ENCODE measurements around the gene RIN1.
A peak's percentile ranks its signal among the peaks of the same experiment; 100 is the strongest.

Gene RIN1

DNA sequence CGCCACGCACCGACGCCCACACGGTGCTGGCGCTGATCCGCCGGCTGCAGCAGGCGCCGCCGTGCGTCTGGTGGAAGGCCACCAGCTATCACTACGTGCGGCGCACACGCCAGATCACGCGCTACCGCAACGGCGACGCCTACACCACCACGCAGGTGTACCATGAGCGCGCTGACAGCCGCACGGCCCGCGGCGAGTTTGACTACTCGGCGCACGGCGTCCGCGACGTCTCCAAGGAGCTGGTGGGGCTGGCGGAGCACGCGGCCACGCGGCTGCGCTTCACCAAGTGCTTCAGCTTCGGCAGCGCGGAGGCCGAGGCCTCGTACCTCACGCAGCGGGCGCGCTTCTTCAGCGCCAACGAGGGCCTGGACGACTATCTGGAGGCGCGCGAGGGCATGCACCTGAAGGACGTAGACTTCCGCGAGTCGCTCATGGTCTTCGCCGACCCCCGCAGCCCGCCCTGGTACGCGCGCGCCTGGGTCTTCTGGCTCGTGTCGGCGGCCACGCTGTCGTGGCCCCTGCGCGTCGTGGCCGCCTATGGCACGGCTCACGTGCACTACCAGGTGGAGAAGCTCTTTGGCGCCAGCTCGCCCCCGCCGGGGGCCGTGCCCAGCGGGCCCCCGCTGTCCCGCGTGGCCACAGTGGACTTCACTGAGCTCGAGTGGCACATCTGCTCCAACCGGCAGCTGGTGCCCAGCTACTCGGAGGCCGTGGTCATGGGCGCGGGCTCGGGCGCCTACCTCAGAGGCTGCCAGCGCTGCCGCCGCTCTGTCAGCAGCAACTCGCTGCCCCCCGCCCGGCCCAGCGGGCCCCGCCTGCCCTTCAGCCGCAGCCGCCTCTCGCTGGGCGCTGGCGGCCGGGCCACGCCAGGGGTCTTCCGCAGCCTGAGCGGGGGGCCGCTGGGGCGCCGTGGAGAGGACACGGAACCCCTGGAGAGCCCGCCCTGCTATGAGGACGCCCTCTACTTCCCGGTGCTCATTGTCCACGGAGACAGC lies 41.3 kb downstream of the RIN1 start:
- DNase-seq, result no peak

- DNase-seq, result no peak
These were observed 42.2 kb downstream of the RIN1 start for GRCh38 chr11:66293777-66294625.

- no peak for DNase-seq
These were observed 42.9 kb downstream of the RIN1 start for GRCh38 chr11:66293352-66293751.

DNA sequence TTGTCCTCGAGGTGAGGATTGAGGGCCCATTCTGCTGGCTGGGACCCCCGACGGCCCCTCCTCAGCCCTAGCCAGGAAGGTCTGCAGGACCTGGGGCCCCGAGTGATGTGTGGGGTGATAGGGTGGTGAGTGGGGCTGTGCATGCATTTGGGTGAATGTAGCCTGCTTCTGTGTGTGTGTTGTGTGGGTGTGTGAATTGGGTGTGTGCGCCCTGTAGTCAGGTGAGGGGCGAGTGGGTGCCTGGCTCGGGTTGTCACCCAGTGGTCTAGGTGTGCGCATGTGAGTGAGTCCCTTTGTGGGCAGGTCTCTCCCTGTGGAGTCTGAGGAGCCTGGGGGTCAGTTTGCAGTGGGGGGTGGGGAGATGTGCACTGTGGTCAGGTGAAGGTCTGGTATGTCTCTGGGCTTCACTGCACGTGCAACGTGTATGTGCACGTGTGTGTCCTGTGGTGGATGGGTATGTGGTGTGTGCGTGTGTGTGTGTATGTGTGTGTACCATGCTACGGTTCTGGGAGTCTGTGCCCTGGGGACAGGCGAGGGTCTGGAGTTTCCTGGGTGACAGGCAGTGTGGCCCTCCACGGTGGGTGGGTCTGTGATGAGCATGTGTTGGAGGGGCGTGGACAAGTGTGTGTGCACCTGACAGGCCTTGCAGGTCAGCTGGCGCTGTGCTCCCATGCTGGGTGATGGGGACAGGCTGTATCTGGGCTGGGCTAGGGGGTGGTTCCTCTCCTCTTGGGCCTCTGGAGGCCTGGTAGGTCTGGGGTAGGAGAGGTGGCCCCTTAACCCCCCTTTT lies 43.5 kb downstream of the RIN1 start:
- DNase-seq, result no peak

DNA sequence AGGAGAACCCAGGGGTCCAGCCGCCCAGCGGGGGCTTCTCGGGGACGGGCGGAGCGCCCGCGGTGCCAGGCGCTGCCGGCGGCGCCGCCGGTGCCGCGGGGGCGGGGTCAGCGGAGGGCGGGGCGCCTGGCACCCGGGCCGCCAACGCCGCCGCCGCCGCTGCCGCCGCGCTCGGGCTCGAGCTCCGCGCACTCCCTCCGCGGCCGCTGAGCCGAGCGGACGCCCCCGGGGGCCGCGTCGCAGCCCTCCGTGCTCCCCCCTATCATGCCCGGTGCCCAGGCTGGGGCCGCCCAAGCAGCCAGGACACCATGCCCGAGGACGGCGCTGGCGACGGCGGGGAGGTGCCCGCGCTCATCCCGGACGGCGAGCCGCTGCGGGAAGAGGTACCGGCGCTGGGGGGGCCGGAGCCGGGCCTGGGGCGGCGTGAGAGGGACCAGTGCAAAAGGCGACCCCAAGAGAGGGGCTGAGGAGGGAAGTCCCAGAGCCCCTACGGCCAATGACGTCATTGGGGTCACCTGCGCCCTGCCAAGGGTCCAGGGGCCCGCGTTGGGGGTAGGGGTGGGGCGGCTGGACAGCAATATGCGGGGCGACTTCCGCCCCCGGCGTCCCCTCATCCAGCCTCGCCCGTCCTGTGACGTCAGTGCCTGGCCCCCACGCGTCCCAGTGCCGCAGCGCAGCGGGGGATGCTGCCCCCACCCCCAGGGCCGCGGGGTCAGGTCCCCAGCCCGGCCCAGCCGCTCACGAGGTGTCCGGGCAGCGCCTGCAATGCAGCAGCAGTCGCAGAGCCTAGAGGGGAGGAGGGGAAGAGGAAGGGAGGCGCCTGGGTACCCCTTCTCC lies 44.3 kb downstream of the RIN1 start, which contains the start of gene TMEM151A:
TSS of gene TMEM151A (plus strand) at position 189 of the 837 bp plus-strand sequence. CDS start at position 309, 120 bp downstream.
- peak in 1 of 2 experiments; percentile 55 for DNase-seq

- DNase-seq, result no peak
These were observed 44.9 kb downstream of the RIN1 start for GRCh38 chr11:66291303-66291705.

GRCh38 chr11:66290330-66290621 lies 46.0 kb downstream of the RIN1 start:
- no peak for DNase-seq

DNA sequence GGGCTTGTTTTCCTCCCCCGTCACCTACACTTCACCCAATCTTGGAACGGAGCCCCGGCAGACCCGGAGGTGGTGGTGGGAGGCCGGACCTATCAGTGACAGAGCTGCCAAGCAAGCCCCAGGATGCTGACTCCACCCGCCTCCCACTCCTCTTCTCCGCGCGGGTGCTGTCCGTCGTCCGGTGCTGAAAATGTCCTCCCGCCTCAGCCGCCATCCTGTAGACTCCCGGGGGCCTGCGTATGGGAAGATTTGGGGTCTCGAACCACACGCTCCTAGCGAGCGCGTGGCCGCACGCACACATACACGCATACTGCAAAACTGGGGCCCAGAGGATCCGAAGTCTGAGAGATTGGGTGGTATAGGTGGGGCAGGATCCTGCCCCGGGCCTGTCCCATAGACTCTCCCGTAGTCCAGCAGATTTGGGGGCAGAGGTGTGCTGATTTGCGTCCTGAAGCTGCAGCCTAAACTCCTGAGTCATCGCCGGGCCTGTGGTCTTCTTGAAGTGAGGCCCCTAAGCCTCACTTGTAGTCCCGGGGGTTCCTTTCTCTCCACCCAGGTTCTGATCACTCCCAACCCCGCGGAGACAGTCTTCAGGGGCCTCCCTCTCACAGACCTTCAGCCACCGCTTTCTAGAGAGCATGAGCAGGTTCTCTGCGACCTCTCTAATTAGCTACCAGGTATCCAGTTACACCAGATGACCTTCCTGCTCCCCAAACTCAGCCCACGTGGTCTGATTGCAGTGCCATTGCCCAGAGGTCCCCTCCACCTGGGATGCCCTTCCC lies 46.5 kb downstream of the RIN1 start:
- peak; percentile 74 to 79 for DNase-seq

DNA sequence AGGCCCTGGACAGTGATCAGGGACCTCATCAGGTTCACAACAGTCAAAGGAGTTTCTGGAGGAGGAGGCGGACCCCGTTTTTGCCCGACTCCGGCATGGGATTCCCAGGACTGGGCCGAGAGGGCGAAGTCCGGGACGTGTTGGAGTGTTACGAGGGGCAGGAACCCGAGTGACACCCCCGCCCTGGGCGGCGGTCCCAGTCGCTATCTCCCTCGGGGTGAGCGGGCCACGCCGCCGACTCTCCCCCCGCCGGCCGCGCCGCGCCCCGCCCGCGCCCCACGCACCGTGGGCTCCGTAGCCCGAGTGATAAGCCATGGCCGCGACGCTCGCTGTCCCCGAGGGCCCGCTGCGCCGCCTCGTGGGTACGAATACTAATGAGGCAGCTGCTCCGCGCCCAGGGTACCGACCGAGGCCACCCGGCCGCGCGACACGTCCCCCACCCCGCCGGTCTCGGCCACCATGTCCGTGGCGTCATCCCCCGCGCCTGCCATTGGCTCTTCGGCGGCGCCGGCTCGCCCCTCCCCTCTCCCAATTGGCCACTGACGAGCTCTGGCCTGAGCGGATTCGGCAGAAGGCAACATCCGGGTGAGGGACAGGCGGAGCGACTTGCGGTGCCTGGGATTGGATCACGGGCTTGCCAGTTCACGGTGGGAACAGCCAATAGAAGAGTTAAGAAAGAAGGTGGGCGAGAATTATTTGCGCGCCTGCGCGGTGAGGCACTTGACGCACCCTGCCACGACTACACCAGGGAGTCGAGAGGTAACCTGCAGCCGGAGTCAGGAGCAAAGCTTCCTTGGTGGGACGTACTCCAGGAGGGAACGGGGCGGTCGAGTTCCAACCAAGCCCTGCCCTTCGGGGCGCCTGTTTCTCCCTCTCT lies 47.3 kb downstream of the RIN1 start, which contains the start of gene YIF1A:
TSS of gene YIF1A (minus strand) at position 473 of the 877 bp plus-strand sequence. CDS start at position 315, 158 bp downstream.
- peak; percentile 100 for DNase-seq

DNA sequence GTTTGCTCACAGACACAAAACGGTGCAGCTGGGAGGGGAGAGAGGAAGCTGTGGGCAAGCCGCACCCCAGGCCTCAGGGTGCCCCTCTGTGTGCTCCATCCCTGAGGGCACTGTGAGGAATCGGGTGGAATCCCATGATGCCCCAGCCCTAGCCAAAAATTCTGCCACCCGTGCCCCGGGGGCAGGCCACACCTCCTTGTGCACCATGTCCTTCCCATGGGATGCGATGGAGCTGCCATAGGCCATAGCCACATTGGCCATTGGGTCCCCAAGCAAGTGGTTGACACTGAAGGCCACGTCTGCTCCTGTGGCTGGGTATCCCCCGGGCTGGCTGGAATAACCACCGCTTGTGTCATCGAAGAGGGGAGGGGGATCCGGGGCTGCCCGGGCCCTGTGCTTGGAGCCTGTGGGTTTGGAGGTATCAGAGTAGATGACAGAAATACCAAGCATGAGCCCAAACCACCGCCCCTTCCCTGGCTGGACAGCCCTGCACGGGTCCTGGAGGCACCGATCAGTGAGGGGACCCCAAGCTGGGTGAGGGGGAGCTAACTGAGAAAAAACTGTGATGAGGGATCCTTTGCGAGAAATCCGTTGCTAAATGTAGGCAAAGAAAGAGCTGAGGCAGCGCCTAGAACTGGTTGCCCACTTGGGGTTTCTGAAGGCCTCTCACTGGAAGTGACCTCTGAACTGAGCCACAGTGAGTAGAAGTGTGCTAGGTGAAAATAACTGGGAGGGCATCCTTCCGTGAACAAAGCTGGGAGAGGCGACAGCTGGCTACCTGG lies 48.2 kb downstream of the RIN1 start:
- DNase-seq, result no peak

DNA sequence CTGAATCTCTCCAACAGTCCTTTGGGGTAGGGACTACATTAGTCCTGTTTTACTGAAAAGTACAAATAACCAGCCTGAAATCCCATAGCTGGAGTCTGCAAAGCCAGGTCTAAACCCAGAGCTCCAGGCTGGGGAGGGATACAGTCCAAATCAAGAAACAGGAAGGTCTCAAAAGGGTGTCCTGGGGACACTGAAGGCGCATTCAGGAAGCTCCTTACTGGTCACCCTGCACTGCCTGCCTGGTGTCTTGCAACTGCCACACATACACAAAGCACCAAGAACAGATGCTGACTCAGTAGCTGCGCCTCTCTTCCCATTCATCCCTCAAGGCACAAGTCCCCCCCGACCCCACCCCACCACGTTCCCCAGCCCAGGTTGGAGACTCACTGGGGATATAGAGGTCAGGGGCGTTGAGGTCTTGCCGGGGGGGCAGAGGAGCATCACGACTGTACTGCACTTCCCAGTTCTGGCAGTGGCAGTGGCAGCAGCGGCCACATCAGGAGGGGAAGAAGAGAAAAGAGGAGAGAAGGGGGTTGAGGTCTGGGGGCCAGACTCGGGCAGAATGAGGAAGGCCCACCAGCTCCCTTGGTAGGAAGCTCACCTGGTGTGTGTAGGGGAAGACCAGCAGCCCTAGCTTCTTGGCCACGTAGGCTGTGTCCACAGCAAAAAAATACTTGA lies 48.9 kb downstream of the RIN1 start:
- no peak for DNase-seq

DNA sequence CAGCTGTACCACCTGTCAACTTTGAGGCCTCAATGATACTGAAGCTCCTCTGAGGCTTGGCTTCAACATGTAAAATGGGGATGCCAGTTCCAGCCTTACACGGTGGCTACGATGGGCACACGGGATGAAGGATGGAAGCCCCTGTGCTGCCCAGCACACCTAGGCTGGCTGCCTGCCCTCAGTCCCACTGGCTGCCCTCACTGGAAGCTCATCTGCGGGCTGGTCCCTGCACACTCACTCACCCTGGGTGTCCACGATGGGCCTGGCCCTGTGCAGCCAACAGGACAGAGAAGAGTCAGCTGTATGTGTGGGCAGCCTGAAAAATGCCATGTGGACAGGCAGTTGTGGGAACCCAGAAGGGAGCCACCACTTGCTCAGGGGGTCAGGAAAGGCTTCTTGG lies 49.5 kb downstream of the RIN1 start:
- no peak for DNase-seq

- DNase-seq, result no peak
These were observed 50.8 kb downstream of the RIN1 start for GRCh38 chr11:66285250-66285947.

- no peak for DNase-seq
These were observed 51.6 kb downstream of the RIN1 start for GRCh38 chr11:66284526-66285078.

GRCh38 chr11:66283461-66284105 lies 52.7 kb downstream of the RIN1 start:
- DNase-seq, result no peak

DNA sequence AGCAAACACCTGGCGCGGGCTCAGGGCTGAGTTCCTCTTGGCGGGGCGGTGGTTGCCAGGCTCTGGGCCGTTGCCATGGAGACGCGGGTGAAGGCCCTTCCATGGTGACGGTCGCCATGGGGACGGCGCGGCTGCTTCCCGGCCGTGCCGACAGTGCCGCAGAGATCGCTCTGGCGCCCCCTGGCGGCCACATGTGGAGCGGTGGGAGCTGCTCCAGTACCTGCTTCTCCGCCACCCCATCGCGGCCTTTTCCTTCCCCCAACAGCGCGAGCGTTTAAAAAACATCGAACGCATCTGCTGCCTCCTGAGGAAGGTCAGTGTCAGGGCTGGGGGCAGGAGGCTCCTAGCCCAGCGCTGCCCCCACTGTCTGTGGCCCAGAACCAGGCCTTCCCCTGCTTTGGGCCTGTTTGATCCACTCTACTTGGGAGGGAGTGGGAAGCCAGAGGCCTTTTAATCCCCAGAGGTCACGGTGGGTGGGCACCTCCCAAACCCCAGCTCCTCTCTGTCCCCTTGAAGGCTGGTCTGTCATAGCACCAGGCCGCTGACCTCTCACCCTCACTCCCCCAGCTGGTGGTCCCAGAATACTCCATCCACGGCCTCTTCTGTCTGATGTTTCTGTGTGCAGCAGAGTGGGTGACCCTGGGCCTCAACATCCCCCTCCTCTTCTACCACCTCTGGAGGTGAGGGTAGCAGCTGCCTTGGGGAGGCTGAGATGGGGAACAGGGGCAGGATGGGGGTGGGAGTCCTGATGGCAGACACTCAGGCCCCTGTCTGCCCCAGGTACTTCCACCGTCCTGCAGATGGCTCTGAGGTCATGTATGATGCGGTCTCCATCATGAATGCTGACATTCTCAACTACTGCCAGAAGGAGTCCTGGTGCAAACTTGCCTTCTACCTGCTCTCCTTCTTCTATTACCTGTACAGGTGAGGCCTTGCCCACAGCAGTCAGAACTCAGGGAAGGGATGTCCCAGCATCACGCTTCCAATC lies 53.5 kb downstream of the RIN1 start:
- peak; percentile 99 for DNase-seq

All from SHP77 (cell line).